NCI-H774 (cell line): Measurements from ENCODE around the gene OR5A1.
"Not testable (repeated sequence)": the region's sequence is repeated elsewhere in the genome, so short reads cannot be mapped to it uniquely, and the experiment has no call there.

Experiments used
- DNase-seq: peaks from one replicate; lab custom pipeline; 2025; lab: John Stamatoyannopoulos, UW

Gene OR5A1

GRCh38 chr11:59436169-59436568, at the start of gene OR5A1:
OR5A1 (plus strand) TSS chr11:59436469; CDS start chr11:59443169, 6,700 bp downstream.
- no peak for DNase-seq

DNA sequence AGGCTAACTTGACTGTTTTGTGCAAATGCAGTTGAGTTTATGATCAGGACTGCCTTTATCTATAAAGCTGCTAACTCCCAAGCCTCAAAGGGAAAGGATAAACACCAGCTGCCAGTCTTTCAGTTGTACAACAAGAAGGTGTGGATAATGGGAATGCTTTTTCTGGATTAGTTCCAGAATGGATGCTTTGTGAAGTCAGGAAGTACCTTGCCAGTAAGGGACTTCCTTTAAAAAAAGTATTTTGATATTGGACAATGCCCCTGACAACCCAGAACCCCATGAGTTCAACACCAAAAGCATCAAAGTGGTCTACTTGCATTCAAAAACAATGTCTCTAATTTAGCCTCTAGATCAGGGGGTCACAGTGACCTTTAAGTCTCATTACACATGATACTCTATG, 42.1 kb upstream of the OR5A1 start:
- DNase-seq, result no peak

- no peak for DNase-seq
Observed at GRCh38 chr11:59400461-59401261, 35.6 kb upstream of the OR5A1 start.

- no peak for DNase-seq
Observed at GRCh38 chr11:59401262-59401552, 35.1 kb upstream of the OR5A1 start.

GRCh38 chr11:59403546-59403945, 32.7 kb upstream of the OR5A1 start:
- no peak for DNase-seq

DNA sequence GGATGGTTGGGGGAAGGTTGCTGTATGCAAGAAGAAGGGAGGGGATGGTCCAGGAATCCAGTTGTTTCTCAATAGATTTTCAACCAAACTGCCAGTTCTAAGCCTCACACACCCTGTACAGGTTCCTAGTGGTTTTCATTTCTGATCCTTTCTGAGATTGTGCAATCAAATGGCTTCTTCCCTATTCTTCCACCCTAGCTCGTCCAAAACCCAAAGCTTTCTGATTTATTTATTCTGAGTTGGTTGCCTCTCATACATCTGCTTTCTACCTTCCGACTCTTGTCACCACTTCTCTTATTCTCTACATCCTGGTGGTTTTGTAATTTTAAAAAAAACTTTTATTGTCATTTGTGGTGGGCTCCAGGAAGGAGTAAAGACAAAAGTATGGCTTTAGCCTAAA, 22.6 kb upstream of the OR5A1 start:
- DNase-seq, result no peak

GRCh38 chr11:59415111-59415510, 21.2 kb upstream of the OR5A1 start:
- DNase-seq, result no peak

DNA sequence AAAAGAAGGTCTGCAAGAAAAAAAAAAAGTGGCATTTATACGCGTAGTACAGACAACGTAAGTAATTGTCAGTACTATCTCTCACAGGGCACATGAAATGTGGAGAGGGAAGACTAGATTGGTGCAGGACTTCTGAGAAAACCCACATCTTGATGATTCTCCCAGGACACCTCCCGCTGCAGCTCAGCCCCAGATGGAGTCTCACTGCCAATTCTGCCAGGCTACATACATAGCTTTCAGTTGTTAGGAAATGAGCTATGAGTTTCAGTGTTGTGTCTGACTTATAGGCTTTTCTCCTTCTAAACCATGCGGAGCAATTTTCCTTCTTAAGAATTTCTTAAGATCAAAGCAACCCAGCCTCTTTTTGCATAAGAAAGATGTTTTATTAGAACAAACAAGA, 19.7 kb upstream of the OR5A1 start:
- DNase-seq, result no peak

GRCh38 chr11:59417023-59417422, 19.2 kb upstream of the OR5A1 start:
- DNase-seq, result no peak

DNA sequence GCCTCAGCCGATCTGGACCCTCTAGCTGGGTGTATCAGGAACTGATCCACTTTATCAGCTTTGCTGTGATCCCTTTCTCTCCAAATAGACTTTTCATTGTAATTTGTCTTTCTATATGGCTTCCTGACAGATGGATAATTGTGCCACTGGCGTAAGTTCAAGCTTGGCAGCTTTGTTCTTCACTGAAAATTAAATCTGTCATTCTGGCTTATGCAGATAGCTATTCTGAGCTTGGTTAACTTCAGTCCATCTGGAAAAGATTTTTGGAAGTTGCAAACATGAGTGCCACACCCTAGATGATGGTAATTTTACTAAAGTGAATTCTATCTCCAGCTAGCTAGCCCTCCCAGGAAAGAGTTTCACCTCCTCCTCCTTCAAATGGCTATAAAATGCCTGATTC, 18.1 kb upstream of the OR5A1 start:
- no peak for DNase-seq

DNA sequence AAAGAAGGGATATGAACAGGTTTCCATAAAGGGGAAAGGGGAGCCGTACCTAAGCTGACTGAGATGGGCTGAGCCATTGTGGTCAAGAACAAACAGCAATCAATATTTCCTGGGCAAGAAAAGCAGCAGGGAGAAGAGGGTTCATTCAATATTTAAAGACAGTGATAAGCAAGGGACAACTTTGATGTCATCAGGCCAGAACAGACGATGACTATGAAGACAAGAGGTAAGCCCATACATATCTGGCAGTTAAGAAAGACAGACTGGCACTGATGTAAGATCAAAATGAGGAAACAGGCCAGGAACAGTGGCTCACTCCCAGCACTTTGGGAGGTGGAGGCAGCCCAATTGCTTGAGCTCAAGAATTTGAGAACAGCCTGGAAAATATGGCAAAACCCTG, 12.4 kb upstream of the OR5A1 start:
- no peak for DNase-seq

DNA sequence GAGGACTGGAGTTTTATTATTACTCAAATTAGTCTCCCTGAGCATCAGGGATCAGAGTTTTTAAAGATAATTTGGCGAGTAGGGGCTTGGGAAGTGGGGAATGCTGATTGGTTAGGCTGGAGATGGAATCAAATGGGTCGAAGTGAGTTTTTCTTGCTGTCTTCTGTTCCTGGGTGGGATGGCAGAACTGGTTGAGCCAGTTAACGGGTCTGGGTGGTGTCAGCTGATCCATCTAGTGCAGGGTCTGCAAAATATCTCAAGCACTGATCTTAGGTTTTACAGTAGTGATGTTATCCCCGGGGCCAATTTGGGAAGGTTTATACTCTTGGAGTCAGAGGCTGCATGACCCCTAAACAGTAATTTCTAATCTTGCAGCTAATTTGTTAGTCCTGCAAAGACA, 11.1 kb upstream of the OR5A1 start:
- no peak for DNase-seq

DNA sequence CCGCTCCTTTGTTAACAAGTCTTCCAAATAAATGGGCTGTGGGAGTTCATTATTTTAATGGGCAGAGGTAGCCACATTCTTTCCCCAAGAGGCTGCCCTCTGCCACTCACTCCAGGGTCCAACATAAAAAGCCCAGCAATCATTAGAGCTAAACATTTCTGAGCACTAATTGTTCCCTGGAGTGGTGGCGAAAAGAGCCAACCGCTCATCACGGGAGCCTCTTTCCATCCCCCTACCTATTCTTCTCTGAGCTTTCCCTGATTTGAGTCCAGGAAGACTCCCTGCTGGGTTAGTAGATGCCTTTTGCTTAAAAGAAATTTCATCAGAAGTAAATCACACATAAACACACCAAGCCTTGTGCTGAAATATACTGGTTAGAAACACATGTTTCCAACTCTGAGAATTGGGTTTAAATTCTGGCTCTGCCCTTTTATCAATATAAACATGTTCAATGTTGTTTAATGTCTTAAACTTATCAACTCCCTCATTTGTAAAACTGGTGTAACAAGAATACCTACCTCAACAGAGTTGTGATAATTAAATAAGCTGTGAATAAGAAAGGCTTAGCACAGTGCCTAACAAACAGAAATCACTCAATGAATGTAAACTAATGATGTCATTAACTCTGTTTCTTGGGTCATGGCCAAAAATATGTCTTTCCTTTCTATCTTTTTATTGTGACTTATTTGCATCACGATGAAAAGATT, 9.8 kb upstream of the OR5A1 start, which contains the start of gene OR5A2:
OR5A2 (minus strand) TSS at position 53 of the 707 bp plus-strand sequence. CDS start 3,460 bp downstream, outside the sequence.
- DNase-seq, result peak; percentile 4

GRCh38 chr11:59427068-59427382, 9.2 kb upstream of the OR5A1 start:
- no peak for DNase-seq

GRCh38 chr11:59429924-59430516, 6.2 kb upstream of the OR5A1 start:
- peak; percentile 10 for DNase-seq

GRCh38 chr11:59437770-59438169, 1.5 kb downstream of the OR5A1 start:
- no peak for DNase-seq

GRCh38 chr11:59445624-59446023, 9.4 kb downstream of the OR5A1 start:
- not testable (repeated sequence) for DNase-seq

- no peak for DNase-seq
Observed at GRCh38 chr11:59448484-59448883, 12.2 kb downstream of the OR5A1 start.

DNA sequence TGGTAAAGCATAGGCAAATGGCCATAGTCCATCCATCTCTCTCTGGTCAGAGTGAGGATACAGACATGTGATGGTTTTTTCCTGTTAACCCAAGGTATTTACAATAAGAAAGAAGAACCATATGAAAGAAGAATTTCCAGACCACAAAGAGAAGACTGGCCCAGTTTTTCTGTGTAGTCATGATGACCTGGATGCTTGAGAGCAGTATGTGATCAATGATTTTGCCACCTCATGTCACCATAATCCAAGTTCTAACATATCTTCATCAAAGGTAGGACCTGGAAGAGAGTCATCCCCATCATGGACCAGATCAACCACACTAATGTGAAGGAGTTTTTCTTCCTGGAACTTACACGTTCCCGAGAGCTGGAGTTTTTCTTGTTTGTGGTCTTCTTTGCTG, 20.4 kb downstream of the OR5A1 start, which contains the start of gene OR4D6:
OR4D6 (plus strand) TSS at position 301 of the 400 bp plus-strand sequence; CDS start at position 301, 0 bp downstream.
- no peak for DNase-seq

GRCh38 chr11:59459916-59460315, 23.6 kb downstream of the OR5A1 start:
- DNase-seq, result no peak

DNA sequence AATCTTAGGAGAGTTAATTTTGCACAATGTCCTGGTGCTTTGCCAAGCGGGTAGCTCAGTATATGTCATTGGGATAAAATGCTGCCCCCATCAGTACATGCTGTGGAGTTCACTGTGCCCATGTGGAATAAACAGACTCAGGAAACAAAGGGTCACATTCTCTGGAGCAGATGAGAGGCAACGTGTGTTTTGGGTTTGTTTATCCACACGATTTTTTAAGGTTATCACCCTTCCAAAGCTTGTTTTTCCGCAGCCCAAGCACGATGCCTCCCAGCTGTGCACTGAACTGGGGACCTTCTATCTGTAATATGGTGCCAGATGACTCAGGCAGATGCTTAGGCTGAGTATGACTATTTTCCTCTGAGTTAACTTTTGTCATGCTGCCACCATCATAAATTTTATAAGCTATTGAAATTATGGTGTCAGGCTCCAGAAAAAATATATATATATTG, 26.9 kb downstream of the OR5A1 start:
- DNase-seq, result no peak

DNA sequence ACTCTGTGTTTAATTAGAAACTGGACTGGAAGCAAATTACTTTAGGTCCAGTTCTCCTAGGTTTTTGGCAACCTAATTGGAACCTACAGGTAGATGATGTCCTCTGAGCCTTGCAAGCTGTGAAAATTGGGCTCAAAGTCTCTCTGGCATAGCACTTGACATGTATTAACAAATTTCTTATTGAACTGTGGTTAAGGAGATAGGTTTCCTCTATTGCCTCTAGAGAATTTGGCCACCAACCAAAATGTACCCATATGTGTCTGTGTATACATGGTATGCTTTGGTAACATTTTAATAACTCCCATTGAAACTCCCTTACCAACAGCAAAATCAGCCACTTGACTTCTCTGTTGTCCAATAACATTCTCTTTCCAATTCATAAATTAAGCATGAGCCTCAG, 36.7 kb downstream of the OR5A1 start, which contains the start of gene OR4D10:
OR4D10 (plus strand) TSS at position 301 of the 400 bp plus-strand sequence. CDS start 4,115 bp downstream, outside the sequence.
- no peak for DNase-seq

- DNase-seq, result no peak
Observed at GRCh38 chr11:59475176-59475575, 38.9 kb downstream of the OR5A1 start.
